IMR-90 (cell line): Measurements from ENCODE around the gene ACAP2. TPM values are rescaled to one million over a fixed set of nuclear protein-coding genes. Genes with fewer than 3 reads are reported as not detected.

Experiments used
- ATAC-seq: fragments of 200-7000 bp; cut with Tn5 transposase; 2 replicates; pipeline ENCODE4 v1.9.1; 2020; ENCODE audit warnings: low read depth, mild to moderate bottlenecking, moderate library complexity
- BruUV-seq: library from RNA; stranded (reverse); fragments of 400-500 nt; replicated peaks from 2 replicates; lab custom pipeline; 2021; lab: Mats Ljungman, UMichigan
- CTCF ChIA-PET: fragments of 300-600 bp; formaldehyde crosslinking; extraction: SDS; loops from one replicate; lab custom pipeline; 2021; ENCODE audit warnings: antibody characterized with exemption; lab: Yijun Ruan, JAX
- POLR2A ChIA-PET: fragments of 300-600 bp; sonication (Branson Sonifier 250); formaldehyde crosslinking; loops from one replicate; lab custom pipeline; 2022; ENCODE audit warnings: antibody characterized with exemption; ENCODE audit not compliant: unreplicated experiment; lab: Charles Lee
- DNase-seq: peaks from one replicate; pipeline ENCODE4 v3.0.0; 2013
- H2AFZ ChIP-seq: replicated peaks from 2 replicates; pipeline ENCODE3; 2013; ENCODE audit warnings: low read length, mild to moderate bottlenecking; ENCODE audit not compliant: poor library complexity
- H2AK5ac ChIP-seq: 2 replicates; pipeline ENCODE4 v1.6.1; 2013; ENCODE audit warnings: low read depth, low read length, inconsistent platforms
- H2AK9ac ChIP-seq: replicated peaks from 2 replicates; pipeline ENCODE3; 2013; ENCODE audit warnings: mild to moderate bottlenecking, low read depth, low read length, moderate library complexity; ENCODE audit not compliant: poor library complexity
- H2BK120ac ChIP-seq: 2 replicates; pipeline ENCODE4 v1.6.1; 2013; ENCODE audit warnings: low read depth, low read length, inconsistent platforms
- H2BK15ac ChIP-seq: 3 replicates; pipeline ENCODE4 v1.6.1; 2013; ENCODE audit warnings: low read depth, low read length, inconsistent platforms
- H2BK20ac ChIP-seq: 2 replicates; pipeline ENCODE4 v1.6.1; 2013; ENCODE audit warnings: low read depth, mild to moderate bottlenecking, inconsistent platforms, low read length, moderate library complexity
- H2BK5ac ChIP-seq: 2 replicates; pipeline ENCODE4 v1.6.1; 2013; ENCODE audit warnings: mild to moderate bottlenecking, low read depth, low read length, inconsistent platforms; ENCODE audit not compliant: poor library complexity, severe bottlenecking
- H3K14ac ChIP-seq: replicated peaks from 2 replicates; pipeline ENCODE4 v1.6.1; 2013; ENCODE audit warnings: low read depth, low read length, inconsistent platforms
- H3K18ac ChIP-seq: 2 replicates; pipeline ENCODE4 v1.6.1; 2013; ENCODE audit warnings: low read depth, low read length, control low read depth
- H3K23ac ChIP-seq: 2 replicates; pipeline ENCODE4 v1.6.1; 2013; ENCODE audit warnings: low read depth, low read length, inconsistent platforms
- H3K27ac ChIP-seq: 2 replicates; pipeline ENCODE4 v1.5.1; 2013; ENCODE audit warnings: mild to moderate bottlenecking, control low read depth, low read length; ENCODE audit not compliant: insufficient read depth
- H3K27me3 ChIP-seq: 2 replicates; pipeline ENCODE4 v1.6.1; 2013; ENCODE audit warnings: low read length; ENCODE audit not compliant: control insufficient read depth, insufficient read depth
- H3K36me3 ChIP-seq: 2 replicates; pipeline ENCODE4 v1.6.1; 2013; ENCODE audit warnings: low read length, mixed read lengths; ENCODE audit not compliant: control insufficient read depth, insufficient read depth
- H3K4ac ChIP-seq: 2 replicates; pipeline ENCODE4 v1.6.1; 2013; ENCODE audit warnings: low read depth, low read length, inconsistent platforms
- H3K4me1 ChIP-seq: 2 replicates; pipeline ENCODE4 v1.6.1; 2013; ENCODE audit warnings: low read length, mixed read lengths; ENCODE audit not compliant: control insufficient read depth, insufficient read depth
- H3K4me2 ChIP-seq: 2 replicates; pipeline ENCODE4 v1.6.1; 2013; ENCODE audit warnings: low read depth, mild to moderate bottlenecking, control low read depth, low read length, moderate library complexity
- H3K4me3 ChIP-seq: 2 replicates; pipeline ENCODE4 v1.5.1; 2013; ENCODE audit warnings: low read depth, mild to moderate bottlenecking, control low read depth, low read length, moderate library complexity; ENCODE audit not compliant: insufficient read depth
- H3K56ac ChIP-seq: 2 replicates; pipeline ENCODE4 v1.6.1; 2013; ENCODE audit warnings: low read length, inconsistent platforms; ENCODE audit not compliant: insufficient read depth; ENCODE audit errors: extremely low read depth
- H3K79me1 ChIP-seq, 2 experiments: 2 replicates each; pipeline ENCODE4 v1.6.1; 2013; ENCODE audit warnings: low read length in 2 of 2, inconsistent platforms in 1 of 2, low read depth in 1 of 2
- H3K9ac ChIP-seq: 2 replicates; pipeline ENCODE4 v1.6.1; 2013; ENCODE audit warnings: low read depth, low read length, control low read depth
- H3K9me1 ChIP-seq: 2 replicates; pipeline ENCODE4 v1.6.1; 2013; ENCODE audit warnings: low read length, inconsistent platforms; ENCODE audit not compliant: insufficient read depth
- H3K9me3 ChIP-seq: 2 replicates; pipeline ENCODE4 v1.6.1; 2013; ENCODE audit warnings: low read length; ENCODE audit not compliant: control insufficient read depth, insufficient read depth
- H4K20me1 ChIP-seq: 2 replicates; pipeline ENCODE4 v1.6.1; 2013; ENCODE audit warnings: low read length, inconsistent platforms; ENCODE audit not compliant: insufficient read depth
- H4K5ac ChIP-seq: 2 replicates; pipeline ENCODE4 v1.6.1; 2013; ENCODE audit warnings: mild to moderate bottlenecking, low read depth, low read length, control low read depth
- H4K8ac ChIP-seq, 2 experiments: 2 replicates each; pipeline ENCODE4 v1.6.1; 2013; ENCODE audit warnings: low read depth in 2 of 2, low read length in 2 of 2, control low read depth in 1 of 2, inconsistent platforms in 1 of 2
- H4K91ac ChIP-seq: 2 replicates; pipeline ENCODE4 v1.6.1; 2013; ENCODE audit warnings: low read depth, low read length, inconsistent platforms; ENCODE audit not compliant: insufficient read depth
- CHD1 ChIP-seq: IDR thresholded peaks from 2 replicates; pipeline ENCODE4 v1.6.1; 2012; ENCODE audit warnings: low read depth, low read length, improper control_type of control experiment
- ELK1 ChIP-seq: fragments of 150-350 bp; IDR thresholded peaks from 2 replicates; pipeline ENCODE4 v1.6.1; 2016; ENCODE audit warnings: low read depth, mild to moderate bottlenecking, low read length, moderate library complexity, borderline replicate concordance
- FOS ChIP-seq: fragments of 150-350 bp; IDR thresholded peaks from 2 replicates; pipeline ENCODE4 v1.6.1; 2016; ENCODE audit warnings: low read depth, low read length
- MAFK ChIP-seq: IDR thresholded peaks from 2 replicates; pipeline ENCODE4 v1.6.1; 2012; ENCODE audit warnings: low read depth, low read length, improper control_type of control experiment
- MAZ ChIP-seq: IDR thresholded peaks from 2 replicates; pipeline ENCODE4 v1.6.1; 2012; ENCODE audit warnings: low read depth, mild to moderate bottlenecking, low read length, improper control_type of control experiment, moderate library complexity, borderline replicate concordance
- POLR2A ChIP-seq: IDR thresholded peaks from 2 replicates; pipeline ENCODE4 v1.6.1; 2012; ENCODE audit warnings: mild to moderate bottlenecking, low read depth, low read length
- RCOR1 ChIP-seq: IDR thresholded peaks from 2 replicates; pipeline ENCODE4 v1.6.1; 2012; ENCODE audit warnings: mild to moderate bottlenecking, low read length, improper control_type of control experiment; ENCODE audit not compliant: insufficient replicate concordance
- USF2 ChIP-seq: fragments of 150-350 bp; IDR thresholded peaks from 2 replicates; pipeline ENCODE4 v1.6.1; 2017; ENCODE audit warnings: mild to moderate bottlenecking, antibody characterized with exemption, low read length, low read depth
- WGBS, 2 experiments: methylation state at CpG; one replicate each; pipeline versions ENCODE4 v1.1.5 to v1.1.7; 2013; ENCODE audit warnings: missing lambda C conversion rate in 2 of 2; ENCODE audit not compliant: insufficient read length in 1 of 2; ENCODE audit errors: extremely low coverage in 2 of 2; 5-methylcytosine and 5-hydroxymethylcytosine counted together
- dilution Hi-C: fragments of 300-500 bp; cut with HindIII; formaldehyde crosslinking; loops from one replicate; pipeline ENCODE4 v1.14.3; 2018; ENCODE audit warnings: low sequenced_read_pairs; ENCODE audit not compliant: unreplicated experiment
- in situ Hi-C: fragments of 300-500 bp; cut with MboI; formaldehyde crosslinking; loops from 3 replicates; pipeline ENCODE4 v1.14.3; 2019; ENCODE audit warnings: low sequenced_read_pairs, inconsistent platforms, mixed read lengths
- intact Hi-C: fragments of 100-400 bp; cut with micrococcal nuclease; formaldehyde crosslinking; loops from 2 replicates; pipeline ENCODE4 v1.10.0; 2022
- polyA plus RNA-seq, 3 experiments: library from polyadenylated mRNA; depleted of rRNA; stranded (reverse); fragments of >200 nt; gene quantifications; 2 replicates each; pipeline ENCODE4 v1.2.3, GENCODE V29; 2012; ENCODE audit warnings: low replicate concordance in 1 of 3
- total RNA-seq: library from RNA; depleted of rRNA; stranded (reverse); fragments of >200 nt; gene quantifications from 2 replicates; pipeline ENCODE4 v1.2.3, GENCODE V29; 2012

ACAP2 gene
- total and polyA plus RNA-seq, 2 of the 4 experiments (the other 2 are of a cell fraction) = 11.9 to 35.1 TPM

GRCh38 chr3:195416795-195417194, 26.0 kb downstream of the ACAP2 start:
- Histone ChIP-seq H3K27me3 (no peaks in the 10 kb centered on the region), H3K36me3 (no peaks in the 10 kb centered on the region), H2AK9ac (no peak overlapping the region), H4K8ac (no peak overlapping the region), H2AK5ac (no peak overlapping the region), H4K20me1 (peaks cover 38% of the 10 kb centered on the region), H2BK120ac (no peak overlapping the region), H3K23ac (no peak overlapping the region), H3K4me1 (no peaks in the 10 kb centered on the region), H3K4me3 (no peak overlapping the region), H3K9me3 (no peaks in the 10 kb centered on the region), H3K9ac (no peak overlapping the region), H3K27ac (no peak overlapping the region), H3K18ac (no peak overlapping the region), H2BK15ac (no peak overlapping the region), H3K9me1 (no peaks in the 10 kb centered on the region; the same call in 1 of the 2 replicates), H2BK20ac (no peak overlapping the region), H3K79me1 (peaks cover 19 to 67% of the 10 kb centered on the region in 2 experiments), H2BK5ac (no peak overlapping the region), H4K91ac (no peak overlapping the region), H3K14ac (no peak overlapping the region), H3K56ac (no peak overlapping the region), H3K4me2 (no peak overlapping the region), H3K4ac (no peak overlapping the region), H2AFZ (no peak overlapping the region), H4K5ac (no peak overlapping the region)
- ChIA-PET POLR2A (no interaction called here), CTCF (interaction anchor here (0.7 to 0.8 kb wide), 2 partner anchors 14 to 56 kb away, joined by 3 read pairs; no protein-coding TSS in a partner anchor)
- intact Hi-C loops = no loop called here
- DNase-seq (no peak), ATAC-seq (no peak)
- WGBS, 2 experiments = no CpG with 5 or more reads among the region's 4 CpGs
- in situ Hi-C loops = no loop called here
- BruUV-seq = no TSS peak
- no peak for TF ChIP-seq USF2
- no peak for TF ChIP-seq MAFK
- no peak for TF ChIP-seq ELK1
- TF ChIP-seq FOS = no peak
- TF ChIP-seq POLR2A = no peak
- TF ChIP-seq RCOR1 = no peak
- no peak for TF ChIP-seq MAZ
- no peak for TF ChIP-seq CHD1
- dilution Hi-C loops = no loop called here
